GM23338 (cell line): ENCODE results near the gene MAP3K13. TPM values are rescaled to one million over a fixed set of nuclear protein-coding genes. Genes with fewer than 3 reads are reported as not detected.

ENCODE experiments used
- ATAC-seq: fragments of 200-7000 bp; cut with Tn5 transposase; 3 replicates; pipeline ENCODE4 v1.9.1; 2020
- DNase-seq: peaks from one replicate; pipeline ENCODE4 v3.0.0-alpha.2; 2015; ENCODE audit warnings: low spot score
- H2AFZ ChIP-seq: fragments of 200-600 bp; sonication (generic); 2 replicates; pipeline ENCODE4 v1.8.0; 2016; ENCODE audit warnings: antibody characterized with exemption, mild to moderate bottlenecking, moderate library complexity
- H3F3A ChIP-seq: fragments of 200-600 bp; sonication (generic); replicated peaks from 2 replicates; pipeline ENCODE4 v1.8.0; 2017; ENCODE audit warnings: antibody characterized with exemption, mixed run types, low read depth
- H3K27ac ChIP-seq: fragments of 200-600 bp; sonication (generic); 2 replicates; pipeline ENCODE4 v1.6.1; 2016; ENCODE audit warnings: low read depth
- H3K27me3 ChIP-seq: fragments of 200-600 bp; sonication (generic); 2 replicates; pipeline ENCODE4 v1.8.0; 2016; ENCODE audit warnings: mild to moderate bottlenecking, mixed run types, moderate library complexity; ENCODE audit not compliant: insufficient read depth
- H3K36me3 ChIP-seq: fragments of 200-600 bp; sonication (generic); 2 replicates; pipeline ENCODE4 v1.8.0; 2016; ENCODE audit warnings: mild to moderate bottlenecking; ENCODE audit not compliant: insufficient read depth
- H3K4me1 ChIP-seq: fragments of 200-600 bp; sonication (generic); 2 replicates; pipeline ENCODE4 v1.8.0; 2016; ENCODE audit warnings: mild to moderate bottlenecking, moderate library complexity; ENCODE audit not compliant: insufficient read depth
- H3K4me2 ChIP-seq: fragments of 200-600 bp; sonication (generic); 2 replicates; pipeline ENCODE4 v1.7.1; 2017; ENCODE audit warnings: mixed run types
- H3K4me3 ChIP-seq: fragments of 200-600 bp; sonication (generic); 2 replicates; pipeline ENCODE4 v1.6.1; 2016; ENCODE audit warnings: mixed run types
- H3K79me2 ChIP-seq: fragments of 200-600 bp; sonication (generic); replicated peaks from 2 replicates; pipeline ENCODE4 v1.8.0; 2017; ENCODE audit warnings: mild to moderate bottlenecking; ENCODE audit not compliant: insufficient read depth
- H3K9me2 ChIP-seq: fragments of 200-600 bp; sonication (generic); 2 replicates; pipeline ENCODE4 v1.8.0; 2017; ENCODE audit not compliant: insufficient read depth
- H4K20me1 ChIP-seq: fragments of 200-600 bp; sonication (generic); replicated peaks from 2 replicates; pipeline ENCODE4 v1.8.0; 2017; ENCODE audit warnings: mild to moderate bottlenecking; ENCODE audit not compliant: insufficient read depth
- H3K27ac Mint-ChIP-seq: 2 replicates; pipeline ENCODE4 v1.8.0; 2020; ENCODE audit warnings: inconsistent platforms, mild to moderate bottlenecking, moderate library complexity, mixed read lengths
- H3K27me3 Mint-ChIP-seq: 3 replicates; pipeline ENCODE4 v1.8.0; 2022; ENCODE audit warnings: low read depth, mild to moderate bottlenecking, moderate library complexity, mixed read lengths, inconsistent platforms; ENCODE audit not compliant: insufficient read depth, poor library complexity
- H3K36me3 Mint-ChIP-seq: 3 replicates; pipeline ENCODE4 v1.8.0; 2021; ENCODE audit warnings: low read depth, mild to moderate bottlenecking, inconsistent platforms, moderate library complexity, mixed read lengths
- H3K4me1 Mint-ChIP-seq: 3 replicates; pipeline ENCODE4 v1.8.0; 2020; ENCODE audit warnings: mild to moderate bottlenecking, inconsistent platforms, mixed read lengths
- H3K4me3 Mint-ChIP-seq: 3 replicates; pipeline ENCODE4 v1.8.0; 2021; ENCODE audit warnings: moderate library complexity, mild to moderate bottlenecking, inconsistent platforms, mixed read lengths
- H3K9me3 Mint-ChIP-seq: 3 replicates; pipeline ENCODE4 v1.8.0; 2020; ENCODE audit warnings: moderate library complexity, mild to moderate bottlenecking, inconsistent platforms, mixed read lengths
- CREB1 ChIP-seq: fragments of 250-450 bp; sonication (Bioruptor Pico); IDR thresholded peaks from 2 replicates; pipeline ENCODE4 v1.5.0; 2020; ENCODE audit warnings: low read depth, mild to moderate bottlenecking, moderate library complexity
- EZH2 ChIP-seq: fragments of 200-600 bp; sonication (generic); IDR thresholded peaks from one replicate; pipeline ENCODE4 v1.8.0; 2017; ENCODE audit warnings: antibody characterized with exemption, mild to moderate bottlenecking, low read depth; ENCODE audit not compliant: unreplicated experiment
- JUNB ChIP-seq: IDR thresholded peaks from one replicate; pipeline ENCODE4 v1.6.1; 2016; ENCODE audit warnings: antibody characterized with exemption; ENCODE audit not compliant: unreplicated experiment
- POLR2AphosphoS5 ChIP-seq: IDR thresholded peaks from 2 replicates; pipeline ENCODE4 v1.6.1; 2016; ENCODE audit warnings: antibody characterized with exemption, low read depth
- STAT1 ChIP-seq: IDR thresholded peaks from one replicate; pipeline ENCODE4 v1.6.1; 2016; ENCODE audit warnings: antibody characterized with exemption; ENCODE audit not compliant: unreplicated experiment
- ZNF114 ChIP-seq: fragments of 250-450 bp; sonication (Bioruptor Pico); IDR thresholded peaks from 2 replicates; pipeline ENCODE4 v1.5.0; 2020; ENCODE audit warnings: mild to moderate bottlenecking, moderate library complexity
- ZNF331 ChIP-seq: fragments of 250-450 bp; sonication (Bioruptor Pico); IDR thresholded peaks from 2 replicates; pipeline ENCODE4 v1.5.0; 2020; ENCODE audit warnings: low read depth, mild to moderate bottlenecking, moderate library complexity
- polyA plus RNA-seq: library from polyadenylated mRNA; unstranded; fragments of >200 nt; fragmentation: Nextera tagmentation; extraction: Ambion mirVana; gene quantifications from 2 replicates; pipeline ENCODE4 v1.2.1, GENCODE V29; 2016
- total RNA-seq: library from RNA; depleted of rRNA; stranded (reverse); fragments of >200 nt; shearing (Covaris generic); gene quantifications from 2 replicates; pipeline ENCODE4 v1.2.3, GENCODE V29; 2014
- TF ChIP-seq, protein P1 (sequence below): IDR thresholded peaks from one replicate; pipeline ENCODE4 v1.6.1; 2018; ENCODE audit warnings: antibody characterized with exemption; ENCODE audit not compliant: unreplicated experiment
- TF ChIP-seq, protein P2 (sequence below), 2 experiments: fragments of 200-600 bp in 1 of 2; sonication (generic) in 1 of 2; conservative IDR thresholded peaks; 2 replicates each; pipeline versions ENCODE4 v1.5.1 to v1.6.1; 2016 to 2017; ENCODE audit warnings: antibody characterized with exemption in 2 of 2, low read depth in 2 of 2, mild to moderate bottlenecking in 2 of 2, moderate library complexity in 1 of 2

The MAP3K13 gene
- total and polyA plus RNA-seq, 2 experiments from 2014 or later = 10.7 to 129 TPM

DNA sequence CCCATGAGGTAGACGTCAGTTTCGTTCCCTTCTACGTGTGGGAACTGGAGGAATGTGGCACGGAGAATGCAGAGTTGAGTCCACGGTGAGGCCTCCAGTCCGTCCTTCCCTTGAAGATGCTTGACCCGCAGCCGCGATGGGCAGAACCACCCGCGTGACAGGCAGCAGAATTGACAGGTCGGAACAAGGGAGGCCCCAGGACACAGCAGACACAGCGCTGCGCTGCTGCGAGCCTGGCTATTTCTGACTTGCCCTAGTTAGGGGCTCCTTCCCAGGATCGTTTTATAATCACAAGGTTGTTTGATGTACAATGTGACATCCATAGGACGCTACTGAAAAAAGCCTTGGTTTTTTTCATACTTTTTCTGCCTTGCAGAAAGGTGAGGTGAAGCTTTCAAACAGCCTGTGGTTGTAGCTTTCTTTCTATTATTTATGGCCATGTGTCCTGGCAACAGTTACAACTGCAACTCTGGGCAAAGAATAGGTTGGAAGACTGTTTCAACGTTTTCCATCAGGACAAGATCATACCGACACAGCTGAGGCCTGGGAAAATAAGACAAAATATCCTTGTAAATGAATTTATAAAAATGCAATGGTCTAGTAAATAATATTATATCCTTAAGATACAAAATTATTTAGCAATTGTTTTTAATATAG lies 145.5 kb downstream of the MAP3K13 start (continued):
- TF ChIP-seq, protein P1, sequence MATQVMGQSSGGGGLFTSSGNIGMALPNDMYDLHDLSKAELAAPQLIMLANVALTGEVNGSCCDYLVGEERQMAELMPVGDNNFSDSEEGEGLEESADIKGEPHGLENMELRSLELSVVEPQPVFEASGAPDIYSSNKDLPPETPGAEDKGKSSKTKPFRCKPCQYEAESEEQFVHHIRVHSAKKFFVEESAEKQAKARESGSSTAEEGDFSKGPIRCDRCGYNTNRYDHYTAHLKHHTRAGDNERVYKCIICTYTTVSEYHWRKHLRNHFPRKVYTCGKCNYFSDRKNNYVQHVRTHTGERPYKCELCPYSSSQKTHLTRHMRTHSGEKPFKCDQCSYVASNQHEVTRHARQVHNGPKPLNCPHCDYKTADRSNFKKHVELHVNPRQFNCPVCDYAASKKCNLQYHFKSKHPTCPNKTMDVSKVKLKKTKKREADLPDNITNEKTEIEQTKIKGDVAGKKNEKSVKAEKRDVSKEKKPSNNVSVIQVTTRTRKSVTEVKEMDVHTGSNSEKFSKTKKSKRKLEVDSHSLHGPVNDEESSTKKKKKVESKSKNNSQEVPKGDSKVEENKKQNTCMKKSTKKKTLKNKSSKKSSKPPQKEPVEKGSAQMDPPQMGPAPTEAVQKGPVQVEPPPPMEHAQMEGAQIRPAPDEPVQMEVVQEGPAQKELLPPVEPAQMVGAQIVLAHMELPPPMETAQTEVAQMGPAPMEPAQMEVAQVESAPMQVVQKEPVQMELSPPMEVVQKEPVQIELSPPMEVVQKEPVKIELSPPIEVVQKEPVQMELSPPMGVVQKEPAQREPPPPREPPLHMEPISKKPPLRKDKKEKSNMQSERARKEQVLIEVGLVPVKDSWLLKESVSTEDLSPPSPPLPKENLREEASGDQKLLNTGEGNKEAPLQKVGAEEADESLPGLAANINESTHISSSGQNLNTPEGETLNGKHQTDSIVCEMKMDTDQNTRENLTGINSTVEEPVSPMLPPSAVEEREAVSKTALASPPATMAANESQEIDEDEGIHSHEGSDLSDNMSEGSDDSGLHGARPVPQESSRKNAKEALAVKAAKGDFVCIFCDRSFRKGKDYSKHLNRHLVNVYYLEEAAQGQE = no peak

DNA sequence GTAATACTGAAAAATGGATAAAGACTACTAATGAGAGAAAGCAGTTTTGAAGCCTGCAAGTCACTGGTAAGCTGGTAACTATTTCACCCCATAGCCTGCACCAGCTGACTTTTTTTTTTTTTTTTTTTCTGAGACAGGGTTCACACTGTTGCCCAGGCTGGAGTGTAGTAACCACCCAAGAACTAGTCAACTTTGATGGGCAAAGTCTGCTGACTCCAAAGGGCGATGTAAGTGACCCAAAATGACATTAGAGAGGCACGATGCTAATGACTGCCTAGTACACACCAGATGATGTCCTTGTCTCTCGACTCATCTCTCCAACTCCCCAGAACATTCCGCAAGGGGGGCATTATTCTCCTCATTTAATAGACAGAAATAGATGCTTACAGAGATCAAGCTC lies 148.8 kb downstream of the MAP3K13 start:
- Histone ChIP-seq H3K9me2 (no peaks in the 10 kb centered on the region), H3K36me3 (no peaks in the 10 kb centered on the region), H3K27me3 (no peaks in the 10 kb centered on the region), H3F3A (no peaks in the 10 kb centered on the region), H2AFZ (no peak overlapping the region), H3K27ac (no peak overlapping the region), H3K4me2 (no peak overlapping the region), H4K20me1 (no peaks in the 10 kb centered on the region), H3K79me2 (no peaks in the 10 kb centered on the region), H3K4me3 (no peak overlapping the region), H3K4me1 (no peaks in the 10 kb centered on the region)
- H3K9me3 Mint-ChIP-seq = no peaks in the 10 kb centered on the region
- DNase-seq = no peak
- no peak for ATAC-seq
- no peak overlapping the region for H3K4me3 Mint-ChIP-seq
- no peaks in the 10 kb centered on the region for H3K27me3 Mint-ChIP-seq
- no peak overlapping the region for H3K27ac Mint-ChIP-seq
- TF ChIP-seq EZH2 (no peak), STAT1 (no peak), JUNB (no peak), ZNF331 (no peak), POLR2AphosphoS5 (no peak), ZNF114 (no peak), CREB1 (CRISPR knock-in tag) (no peak)
- TF ChIP-seq, protein P2, sequence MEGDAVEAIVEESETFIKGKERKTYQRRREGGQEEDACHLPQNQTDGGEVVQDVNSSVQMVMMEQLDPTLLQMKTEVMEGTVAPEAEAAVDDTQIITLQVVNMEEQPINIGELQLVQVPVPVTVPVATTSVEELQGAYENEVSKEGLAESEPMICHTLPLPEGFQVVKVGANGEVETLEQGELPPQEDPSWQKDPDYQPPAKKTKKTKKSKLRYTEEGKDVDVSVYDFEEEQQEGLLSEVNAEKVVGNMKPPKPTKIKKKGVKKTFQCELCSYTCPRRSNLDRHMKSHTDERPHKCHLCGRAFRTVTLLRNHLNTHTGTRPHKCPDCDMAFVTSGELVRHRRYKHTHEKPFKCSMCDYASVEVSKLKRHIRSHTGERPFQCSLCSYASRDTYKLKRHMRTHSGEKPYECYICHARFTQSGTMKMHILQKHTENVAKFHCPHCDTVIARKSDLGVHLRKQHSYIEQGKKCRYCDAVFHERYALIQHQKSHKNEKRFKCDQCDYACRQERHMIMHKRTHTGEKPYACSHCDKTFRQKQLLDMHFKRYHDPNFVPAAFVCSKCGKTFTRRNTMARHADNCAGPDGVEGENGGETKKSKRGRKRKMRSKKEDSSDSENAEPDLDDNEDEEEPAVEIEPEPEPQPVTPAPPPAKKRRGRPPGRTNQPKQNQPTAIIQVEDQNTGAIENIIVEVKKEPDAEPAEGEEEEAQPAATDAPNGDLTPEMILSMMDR (conservative IDR thresholded peaks at IDR 0.05; ENCODE audit: low read depth in 2 of 2) = no peak
- H3K4me1 Mint-ChIP-seq = no peaks in the 10 kb centered on the region
- H3K36me3 Mint-ChIP-seq = no peaks in the 10 kb centered on the region
